Inferior parietal cortex (tissue), 1 donor: ENCODE measurements around the gene XPA.

Source experiments
- DNase-seq: peaks from one replicate; pipeline ENCODE4 v3.0.0-alpha.2; 2016; ENCODE audit errors: extremely low spot score

XPA gene

GRCh38 chr9:97651646-97652045 is 45.5 kb downstream of the XPA start:
- no peak for DNase-seq

- no peak for DNase-seq
These were observed 49.1 kb downstream of the XPA start for GRCh38 chr9:97647996-97648395.

GRCh38 chr9:97645720-97646119 is 51.4 kb downstream of the XPA start:
- DNase-seq, result no peak

DNA sequence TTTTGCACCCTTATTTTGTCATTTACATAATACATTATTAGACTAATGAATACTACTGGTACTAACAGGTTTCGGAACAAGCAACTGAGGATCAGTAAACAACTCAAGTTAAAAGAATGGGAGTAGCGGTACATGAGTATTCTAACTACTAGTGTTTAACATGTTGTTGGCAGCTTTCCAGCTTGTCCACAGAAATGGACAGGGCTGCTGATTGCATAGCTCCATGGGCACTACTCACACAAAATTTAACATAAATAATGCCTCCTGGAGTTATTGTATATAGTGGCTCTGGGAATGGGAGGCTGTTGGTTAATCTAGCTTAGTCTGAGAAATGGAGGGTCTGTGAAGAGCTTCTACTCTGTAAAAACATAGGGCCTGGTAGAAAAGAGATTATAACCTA is 56.8 kb downstream of the XPA start:
- no peak for DNase-seq

DNA sequence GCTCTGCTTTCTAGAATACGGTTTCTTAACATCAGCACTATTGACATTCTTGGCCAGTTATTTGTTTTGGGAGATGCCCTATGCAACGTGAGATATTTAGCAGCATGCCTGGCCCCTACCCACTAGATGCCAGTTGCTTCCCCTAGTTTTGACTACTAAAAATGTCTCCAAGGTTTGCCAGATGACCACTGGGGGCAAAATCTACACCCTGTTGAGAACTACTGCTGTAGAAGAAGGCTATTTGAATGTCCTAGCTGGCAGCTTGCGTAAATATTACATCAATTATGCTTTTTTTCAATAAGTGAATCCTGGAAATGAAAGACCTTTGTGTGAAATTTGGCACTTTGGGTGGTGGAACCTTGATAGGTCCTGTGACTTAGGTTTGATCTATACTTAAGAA is 58.5 kb downstream of the XPA start:
- DNase-seq, result no peak

GRCh38 chr9:97636903-97637302 is 60.2 kb downstream of the XPA start:
- no peak for DNase-seq

DNA sequence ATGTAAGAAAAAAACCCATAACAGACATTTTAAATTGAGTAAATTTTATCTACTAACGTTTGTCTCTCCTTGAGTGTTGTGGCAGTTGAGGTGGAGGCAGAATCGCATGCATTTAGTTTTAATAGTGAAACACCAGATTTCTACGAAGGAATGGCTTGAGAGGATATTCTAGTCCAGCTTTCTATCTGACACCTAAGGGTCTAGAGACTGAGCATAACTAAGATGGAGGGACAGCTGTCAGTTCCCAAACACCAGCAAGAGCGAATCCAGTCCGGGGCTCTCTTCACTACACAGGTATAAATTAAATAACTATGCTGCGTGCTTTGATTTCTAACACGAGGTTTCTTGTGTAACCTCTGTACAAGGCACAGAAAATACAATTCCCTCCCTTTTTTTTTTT is 62.1 kb downstream of the XPA start:
- no peak for DNase-seq

DNA sequence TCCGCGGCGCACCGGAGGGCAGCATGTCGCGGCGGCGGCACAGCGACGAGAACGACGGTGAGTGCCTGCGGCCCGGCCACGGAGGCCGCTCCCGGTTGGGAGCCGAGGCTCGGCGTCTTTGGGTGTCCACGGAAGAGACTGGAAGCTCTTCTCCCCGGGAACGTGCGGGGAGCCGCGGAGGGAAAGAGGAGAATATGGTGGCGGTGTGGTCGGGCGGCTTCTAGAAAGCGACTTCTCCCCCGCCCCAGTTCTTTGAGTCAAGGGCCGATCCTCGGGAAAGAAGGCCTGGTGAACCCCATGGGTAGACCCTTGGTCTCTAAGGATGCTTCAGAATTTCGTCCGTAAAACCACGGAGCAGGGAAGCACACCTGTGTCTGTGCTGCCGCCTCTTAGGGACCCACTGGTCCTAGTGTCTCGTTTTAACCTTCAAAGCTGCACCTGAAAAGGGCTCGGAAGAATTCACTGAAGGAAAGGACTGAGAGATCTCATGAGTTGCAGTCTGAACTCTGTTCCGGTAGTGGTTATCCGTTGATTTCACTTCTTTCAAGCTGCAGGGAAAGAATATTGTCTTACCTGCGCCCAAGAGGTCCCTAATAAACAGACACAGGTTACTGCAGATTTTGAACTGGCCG is 63.2 kb downstream of the XPA start:
- no peak for DNase-seq

GRCh38 chr9:97632985-97633858 is 63.9 kb downstream of the XPA start, which contains the start of the genes NCBP1 and TSTD2:
TSS of gene NCBP1 (plus strand) at chr9:97633821. CDS start at chr9:97633882, 61 bp downstream.
TSS of gene TSTD2 (minus strand) at chr9:97633368. CDS start at chr9:97627562, 5,806 bp downstream.
- DNase-seq, result peak; percentile 98

DNA sequence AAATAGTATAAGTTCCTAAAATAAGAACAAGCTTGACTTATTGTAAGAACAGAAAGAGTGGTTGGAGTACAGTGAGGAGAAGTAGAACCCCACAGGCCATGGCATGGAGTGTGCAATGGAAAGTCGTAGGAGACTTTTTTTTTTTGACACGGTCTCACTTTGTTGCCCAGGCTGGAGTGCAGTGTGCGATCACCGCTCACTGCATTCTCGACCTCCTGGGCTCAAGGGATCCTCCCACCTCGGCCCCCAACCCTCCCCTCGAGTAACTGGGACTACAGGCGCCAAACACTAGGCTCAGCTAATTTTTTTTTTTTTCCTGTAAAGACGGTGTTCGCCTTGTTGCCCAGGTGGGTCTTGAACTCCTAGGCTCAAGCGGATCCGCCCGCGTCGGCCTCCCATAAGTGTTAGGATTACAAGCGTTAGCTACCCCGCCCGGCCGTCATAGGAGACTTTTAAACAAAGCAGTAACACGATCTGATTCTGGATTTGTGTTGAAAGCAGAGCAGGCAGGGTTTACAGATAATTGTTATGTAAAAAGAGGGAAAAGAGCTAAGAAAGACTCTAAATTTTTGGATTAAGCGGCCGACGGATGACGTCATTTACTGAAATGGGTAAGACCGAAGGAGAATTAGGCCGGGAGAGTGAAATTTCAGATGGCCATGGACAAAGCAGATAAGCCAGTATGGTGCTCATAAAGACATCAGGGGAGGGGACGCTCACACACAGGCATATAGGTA is 64.7 kb downstream of the XPA start:
- DNase-seq, result peak; percentile 71

DNA sequence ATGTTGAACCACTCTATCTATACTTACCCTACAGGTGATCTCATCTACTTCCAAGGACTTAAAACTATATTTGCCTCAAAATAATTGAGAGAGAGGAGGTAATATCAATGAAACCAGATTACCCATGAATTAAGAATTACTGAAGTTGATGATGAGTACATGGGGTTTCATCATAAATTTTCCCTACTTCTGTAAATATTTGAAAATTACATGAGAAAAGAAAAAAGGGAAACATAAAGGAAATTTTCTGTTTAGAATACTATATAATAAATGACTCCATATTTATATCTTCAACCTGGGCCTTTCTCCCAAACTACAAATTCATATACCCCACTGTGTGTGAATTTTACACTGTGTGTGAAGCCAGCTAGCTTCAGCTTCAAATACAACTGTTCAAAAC is 66.5 kb downstream of the XPA start:
- DNase-seq, result no peak

DNA sequence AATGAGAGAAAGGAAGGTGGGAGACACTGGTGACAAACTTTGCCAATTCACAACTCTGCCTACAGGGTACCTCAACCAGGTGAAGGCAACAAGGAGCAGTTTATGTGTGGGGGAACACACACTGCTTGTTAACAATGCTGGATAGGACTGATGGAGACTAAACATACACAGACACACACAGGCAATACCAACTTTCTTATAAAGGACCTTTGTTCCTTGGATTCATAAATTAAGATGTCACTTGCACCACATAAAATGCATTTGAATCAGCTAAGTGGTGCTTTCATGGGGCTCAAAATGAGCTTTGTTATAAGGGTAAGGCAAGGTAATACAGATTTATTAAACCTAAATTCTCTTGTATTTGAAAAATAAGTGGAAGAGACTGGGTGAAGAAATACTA is 68.0 kb downstream of the XPA start:
- no peak for DNase-seq

GRCh38 chr9:97628668-97629067 is 68.5 kb downstream of the XPA start:
- DNase-seq, result no peak

DNA sequence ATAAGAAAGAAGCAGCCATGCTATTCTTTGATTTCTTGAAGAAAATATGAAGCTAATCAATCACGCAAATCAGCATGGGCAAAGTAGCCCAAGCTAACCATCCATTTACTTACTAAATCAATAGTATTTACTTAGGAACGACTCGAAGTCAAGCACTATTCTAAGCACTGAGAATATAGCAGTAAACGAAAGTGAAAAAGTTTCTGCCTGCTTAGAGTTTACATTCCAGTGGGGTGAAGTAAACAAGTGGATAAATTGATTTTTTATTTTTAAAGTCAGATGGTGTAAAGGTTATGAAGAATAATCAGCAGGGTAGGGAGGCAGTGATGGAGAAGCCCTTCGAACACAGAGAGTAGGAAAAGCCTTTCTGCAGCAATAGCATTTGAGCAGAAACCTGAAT is 69.5 kb downstream of the XPA start:
- no peak for DNase-seq

DNA sequence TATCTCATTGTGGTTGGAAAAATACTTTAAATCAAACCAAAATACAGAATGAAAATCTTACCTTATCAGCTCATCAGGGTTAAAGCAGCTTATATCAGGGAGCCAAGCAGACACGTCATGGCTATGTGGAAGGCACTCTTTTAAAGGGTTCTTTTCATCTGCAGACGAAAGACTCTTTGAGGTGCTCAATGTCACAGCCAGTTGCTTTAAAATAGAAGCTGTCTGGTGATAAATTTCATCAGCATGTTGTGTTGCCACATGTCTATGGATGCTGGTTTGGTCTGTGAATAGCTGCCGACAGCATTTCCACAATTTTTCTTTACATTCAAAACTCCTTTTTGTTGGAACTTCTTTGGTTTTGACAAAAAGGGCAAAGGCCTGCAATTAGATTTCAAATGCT is 71.5 kb downstream of the XPA start:
- no peak for DNase-seq
